Middle frontal gyrus (tissue), 1 donor: Measurements from ENCODE around the gene EOLA1.
A peak's percentile ranks its signal among the peaks of the same experiment; 100 is the strongest.
"Not testable (repeated sequence)": the region's sequence is repeated elsewhere in the genome, so short reads cannot be mapped to it uniquely, and the experiment has no call there.

Experiments
- DNase-seq: peaks from one replicate; pipeline ENCODE4 v3.0.0-alpha.2; 2015; ENCODE audit warnings: low spot score; ENCODE audit errors: extremely low spot score

The EOLA1 gene

GRCh38 chrX:149513825-149514428 lies 26.9 kb upstream of the EOLA1 start:
- no peak for DNase-seq

- no peak for DNase-seq
Measured at GRCh38 chrX:149515954-149516602, 24.7 kb upstream of the EOLA1 start.

GRCh38 chrX:149516604-149517003 lies 24.2 kb upstream of the EOLA1 start:
- DNase-seq: no peak

- DNase-seq: no peak
Measured at GRCh38 chrX:149517308-149517707, 23.5 kb upstream of the EOLA1 start.

- no peak for DNase-seq
Measured at GRCh38 chrX:149518236-149518635, 22.6 kb upstream of the EOLA1 start.

- DNase-seq: not testable (repeated sequence)
Measured at GRCh38 chrX:149520636-149521277, 20.1 kb upstream of the EOLA1 start.

GRCh38 chrX:149521438-149521837 lies 19.4 kb upstream of the EOLA1 start:
- DNase-seq: no peak

GRCh38 chrX:149522916-149523315 lies 17.9 kb upstream of the EOLA1 start:
- no peak for DNase-seq

GRCh38 chrX:149525389-149525788 lies 15.4 kb upstream of the EOLA1 start:
- not testable (repeated sequence) for DNase-seq

GRCh38 chrX:149525903-149526302 lies 14.9 kb upstream of the EOLA1 start:
- DNase-seq: not testable (repeated sequence)

GRCh38 chrX:149526318-149527033 lies 14.3 kb upstream of the EOLA1 start:
- not testable (repeated sequence) for DNase-seq

GRCh38 chrX:149527705-149528104 lies 13.1 kb upstream of the EOLA1 start:
- no peak for DNase-seq

- DNase-seq: no peak
Measured at GRCh38 chrX:149528381-149528780, 12.4 kb upstream of the EOLA1 start.

- no peak for DNase-seq
Measured at GRCh38 chrX:149531599-149531998, 9.2 kb upstream of the EOLA1 start.

GRCh38 chrX:149532868-149533267 lies 7.9 kb upstream of the EOLA1 start:
- DNase-seq: not testable (repeated sequence)

- not testable (repeated sequence) for DNase-seq
Measured at GRCh38 chrX:149533999-149534398, 6.8 kb upstream of the EOLA1 start.

- not testable (repeated sequence) for DNase-seq
Measured at GRCh38 chrX:149534926-149535602, 5.7 kb upstream of the EOLA1 start.

- DNase-seq: not testable (repeated sequence)
Measured at GRCh38 chrX:149537474-149537873, 3.3 kb upstream of the EOLA1 start.

- DNase-seq: peak; percentile 16
Measured at GRCh38 chrX:149539283-149540130, 1.3 kb upstream of the EOLA1 start.

- peak; percentile 28 for DNase-seq
Measured at GRCh38 chrX:149540131-149540620, 636 bp upstream of the EOLA1 start.
